ENCODE measurements around the gene IL17RA.
A peak's percentile ranks its signal among the peaks of the same experiment; 100 is the strongest.

IL17RA gene

GRCh38 chr22:17083255-17083654, 1.5 kb upstream of the IL17RA start:
- DNase-seq (ENCODE audit: low spot score) = no peak

- no peak for DNase-seq (ENCODE audit: low spot score)
These were observed 874 bp upstream of the IL17RA start for GRCh38 chr22:17083811-17084441.

DNA sequence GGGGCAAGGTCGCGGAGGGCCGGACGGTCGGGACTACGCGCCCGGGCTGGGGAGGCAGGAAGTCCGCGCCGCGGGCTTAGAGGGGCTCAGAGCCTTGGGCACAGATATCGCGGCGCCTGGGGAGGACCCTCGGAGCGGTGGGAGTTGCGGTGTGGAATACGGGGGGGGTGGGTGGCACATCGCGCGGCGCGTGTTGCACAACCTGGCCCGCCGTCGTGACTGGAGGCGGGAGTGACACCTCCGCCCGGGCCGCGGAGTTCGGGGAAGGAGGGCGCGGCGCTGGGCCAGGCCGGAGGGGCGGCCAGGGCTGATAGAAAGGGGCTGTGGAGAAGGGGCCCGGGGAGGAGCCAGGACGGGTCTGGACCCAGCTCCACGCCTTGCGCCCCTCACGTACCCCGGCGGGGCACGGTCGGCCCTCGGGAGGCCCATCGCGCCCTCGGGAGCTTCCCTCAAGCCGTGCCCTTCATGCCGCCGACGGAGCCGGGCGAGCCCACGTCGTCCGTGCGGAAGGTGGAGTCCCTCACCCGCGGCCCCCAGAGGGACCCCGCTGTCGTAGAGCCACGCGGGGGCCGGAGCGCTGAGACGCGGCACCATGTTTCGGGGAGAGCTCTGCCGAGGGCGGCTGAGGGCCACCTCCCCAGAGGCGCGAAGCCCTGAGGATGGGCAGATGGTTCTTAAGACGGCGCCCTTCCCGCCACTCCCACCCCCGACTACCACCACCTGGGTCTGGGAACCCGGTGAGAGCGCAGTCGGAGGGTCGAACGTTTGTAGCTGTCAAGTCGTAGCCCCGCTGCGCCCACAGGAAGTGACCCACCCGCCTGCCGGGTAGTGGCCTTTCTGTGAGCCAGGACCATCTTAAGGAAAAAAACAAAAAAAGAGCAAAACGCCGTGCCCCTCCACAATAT, 729 bp downstream of the IL17RA start:
- no peak for DNase-seq (ENCODE audit: low spot score)

- DNase-seq (ENCODE audit: low spot score) = no peak
These were observed 1.5 kb downstream of the IL17RA start for GRCh38 chr22:17086296-17086695.

DNA sequence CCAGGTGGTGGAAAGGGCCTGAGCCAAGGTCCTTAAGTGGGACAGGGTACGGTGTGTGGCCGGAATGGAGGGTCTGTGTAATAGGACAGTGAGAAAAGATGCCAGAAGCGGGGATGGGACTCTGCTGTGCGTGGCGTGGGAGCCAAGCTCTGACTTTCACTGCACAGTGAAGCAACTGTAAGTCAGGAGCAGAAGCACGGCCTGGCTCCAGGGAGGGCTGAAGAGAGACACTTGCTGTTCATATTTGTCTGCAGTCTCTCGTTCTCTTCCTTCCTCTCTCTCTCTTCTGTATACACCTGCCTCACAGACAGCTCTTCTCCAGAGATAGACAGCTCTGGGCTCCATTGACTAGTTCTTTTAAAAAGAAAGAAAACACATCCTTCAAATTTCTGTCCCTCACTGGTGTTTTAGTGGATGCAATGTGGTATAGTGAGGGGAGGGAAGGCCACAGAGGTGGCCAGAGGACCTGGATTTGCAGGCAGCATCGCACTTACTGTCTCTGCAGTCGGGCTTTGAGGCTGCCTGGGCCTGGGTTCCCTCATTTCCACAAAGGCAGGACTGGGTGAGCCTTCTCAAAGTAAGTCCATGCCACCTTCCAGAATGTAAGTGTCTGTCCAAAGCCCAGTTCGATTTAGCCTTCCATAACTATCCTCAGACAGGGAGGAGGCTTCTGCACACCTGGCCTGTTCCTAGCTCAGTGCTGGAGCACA, 2.1 kb downstream of the IL17RA start:
- no peak for DNase-seq (ENCODE audit: low spot score)

- peak; percentile 63 for DNase-seq (ENCODE audit: low spot score)
These were observed 2.8 kb downstream of the IL17RA start for GRCh38 chr22:17087498-17088131.

DNA sequence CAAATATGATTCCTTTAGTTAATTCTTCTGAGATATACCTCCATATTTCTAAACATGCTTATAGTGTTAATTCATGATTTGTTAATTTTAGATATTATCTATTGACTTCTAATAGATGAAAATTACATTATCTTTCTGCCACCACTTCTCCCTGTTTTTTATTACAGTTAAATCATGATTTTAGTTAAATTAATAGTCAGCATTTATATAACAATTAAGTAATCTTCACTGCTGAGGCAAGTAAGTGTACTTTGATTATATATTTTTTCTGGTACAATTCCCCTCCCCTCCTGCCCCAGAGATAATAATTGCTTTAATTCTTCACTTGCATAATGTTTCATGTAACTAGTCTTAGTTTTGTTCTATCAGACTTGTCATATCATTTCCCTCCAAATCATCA, 5.8 kb downstream of the IL17RA start:
- no peak for DNase-seq (ENCODE audit: low spot score)

- no peak for DNase-seq (ENCODE audit: low spot score)
These were observed 7.1 kb downstream of the IL17RA start for GRCh38 chr22:17091851-17092250.

DNA sequence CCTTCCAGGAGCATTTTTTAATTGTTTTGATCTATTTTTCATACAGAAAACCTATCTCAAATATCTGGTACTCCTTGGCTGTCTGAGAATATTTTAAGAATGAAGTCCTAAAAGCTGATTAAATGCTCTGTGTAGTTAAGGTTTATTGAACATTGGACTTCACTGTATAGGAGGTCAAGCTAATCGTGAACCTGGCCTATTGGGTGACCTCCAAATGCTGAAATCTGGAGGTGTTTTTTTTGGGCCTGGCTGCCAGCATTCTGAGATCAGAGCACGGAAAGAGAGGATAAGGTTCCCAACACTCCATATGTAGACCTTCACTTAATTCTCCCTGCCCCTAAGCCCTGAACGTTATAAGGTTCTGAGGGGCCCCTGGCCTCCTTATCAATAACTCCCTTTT, 8.3 kb downstream of the IL17RA start:
- no peak for DNase-seq (ENCODE audit: low spot score)

DNA sequence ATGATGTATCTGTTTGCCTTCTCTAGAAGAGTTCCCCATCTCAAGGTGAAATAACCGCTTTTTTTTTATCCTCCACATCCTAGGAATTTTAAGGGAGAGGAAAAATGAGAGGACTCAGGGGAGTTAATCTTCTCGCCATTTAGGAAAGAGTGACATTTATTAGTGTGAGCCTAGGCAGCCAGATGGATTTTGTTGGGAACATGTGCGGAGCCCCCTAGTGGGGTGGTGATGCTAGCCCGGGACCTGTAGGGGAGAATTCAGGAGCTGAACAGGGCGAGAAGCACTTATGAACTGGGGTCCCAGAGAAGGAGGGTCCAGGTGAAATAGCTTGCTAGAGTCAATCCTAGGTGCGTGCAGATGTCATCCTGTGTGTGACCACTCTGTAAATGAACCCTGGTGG, 10.7 kb downstream of the IL17RA start:
- DNase-seq (ENCODE audit: low spot score) = no peak

GRCh38 chr22:17096071-17096470, 11.3 kb downstream of the IL17RA start:
- no peak for DNase-seq (ENCODE audit: low spot score)

DNA sequence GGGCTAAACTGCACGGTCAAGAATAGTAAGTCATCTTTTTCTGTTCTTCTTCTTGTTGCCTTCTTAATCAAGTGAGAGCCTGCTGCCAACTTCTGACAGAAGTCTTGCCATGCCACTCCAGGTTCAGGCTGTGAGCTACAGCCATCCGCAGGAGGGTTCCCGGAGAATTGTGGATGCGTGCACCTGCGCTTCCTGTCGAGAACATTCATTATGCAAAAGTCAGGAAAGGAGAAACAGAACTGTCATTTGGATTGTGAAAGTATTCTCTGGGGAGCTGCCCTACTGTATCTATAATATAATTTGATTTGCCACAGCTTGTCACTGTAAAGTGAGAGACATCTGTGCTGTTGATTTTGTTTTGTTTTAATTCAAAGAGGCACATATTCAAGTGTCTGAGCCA, 12.3 kb downstream of the IL17RA start:
- DNase-seq (ENCODE audit: low spot score) = no peak

DNA sequence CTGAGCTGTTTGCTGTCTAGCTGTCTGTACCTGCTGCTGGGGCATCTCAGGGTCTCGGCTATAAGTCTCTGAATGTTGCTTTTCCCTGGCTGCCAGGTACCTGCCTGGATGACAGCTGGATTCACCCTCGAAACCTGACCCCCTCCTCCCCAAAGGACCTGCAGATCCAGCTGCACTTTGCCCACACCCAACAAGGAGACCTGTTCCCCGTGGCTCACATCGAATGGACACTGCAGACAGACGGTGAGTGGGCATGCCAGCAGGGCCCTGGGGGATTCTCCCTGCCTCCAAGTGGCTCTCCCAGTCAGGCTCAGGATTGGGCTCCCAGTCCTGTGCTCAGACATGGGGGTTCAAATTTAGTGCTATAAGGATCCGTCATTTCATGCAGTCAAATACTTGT, 12.9 kb downstream of the IL17RA start:
- no peak for DNase-seq (ENCODE audit: low spot score)

DNA sequence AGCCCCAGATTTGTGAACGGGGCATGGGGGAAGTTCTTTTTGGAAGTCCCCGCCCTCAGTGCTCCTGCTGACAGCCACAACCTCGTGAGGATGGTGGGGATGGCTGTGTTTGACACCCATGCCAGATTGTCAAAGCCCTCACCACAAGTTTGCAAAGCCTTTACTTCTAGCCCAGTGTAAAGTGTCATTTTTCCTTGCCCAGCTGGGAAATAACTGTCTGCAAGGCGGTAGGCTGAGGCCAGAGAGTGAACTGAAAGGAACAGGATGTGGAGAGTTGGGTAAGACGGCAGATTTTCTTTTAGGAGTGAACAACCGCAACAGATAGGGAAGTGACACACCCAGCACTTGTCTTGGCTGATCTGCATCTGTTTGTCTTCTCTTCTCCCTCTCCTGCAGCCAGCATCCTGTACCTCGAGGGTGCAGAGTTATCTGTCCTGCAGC, 13.6 kb downstream of the IL17RA start:
- peak; percentile 32 for DNase-seq (ENCODE audit: low spot score)

DNA sequence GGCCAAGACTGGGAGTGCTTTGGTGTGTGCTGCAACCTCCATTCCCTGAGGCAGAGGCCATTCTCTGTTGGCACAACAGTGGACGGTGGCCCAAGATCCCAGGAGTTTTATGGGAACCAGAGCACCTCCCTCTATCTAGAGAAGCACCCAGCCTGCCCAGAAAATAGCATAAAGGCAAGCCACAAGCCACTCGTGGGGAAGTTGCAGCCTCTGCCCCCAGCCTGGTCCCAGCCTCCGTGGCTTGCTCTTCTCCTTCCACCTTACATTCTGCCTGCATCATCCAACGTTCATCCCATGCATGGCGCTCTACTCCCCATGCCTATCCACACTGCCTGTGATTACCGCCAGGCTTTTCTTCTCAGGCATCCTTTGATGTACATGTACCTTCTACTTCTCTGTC, 15.8 kb downstream of the IL17RA start:
- no peak for DNase-seq (ENCODE audit: low spot score)

GRCh38 chr22:17101475-17102296, 16.9 kb downstream of the IL17RA start:
- no peak for DNase-seq (ENCODE audit: low spot score)

DNA sequence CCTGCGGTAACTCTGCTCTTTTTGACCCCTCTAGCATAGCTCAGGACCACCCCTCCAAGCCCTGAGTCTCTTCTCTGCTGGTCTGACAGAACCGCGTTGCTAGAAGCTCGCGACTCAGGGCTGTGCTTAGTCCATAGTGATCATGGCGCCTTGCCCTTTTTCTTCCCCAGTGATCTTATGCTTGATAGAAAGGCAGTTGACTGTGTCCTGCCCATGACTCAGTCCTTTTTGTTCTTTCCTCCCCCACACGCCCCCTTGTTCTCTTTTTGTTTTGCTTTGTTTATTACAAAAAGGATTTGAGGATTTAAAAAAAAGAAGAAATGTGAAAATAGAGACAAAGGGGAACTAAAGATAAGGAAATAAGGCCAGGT, 17.5 kb downstream of the IL17RA start:
- no peak for DNase-seq (ENCODE audit: low spot score)

DNA sequence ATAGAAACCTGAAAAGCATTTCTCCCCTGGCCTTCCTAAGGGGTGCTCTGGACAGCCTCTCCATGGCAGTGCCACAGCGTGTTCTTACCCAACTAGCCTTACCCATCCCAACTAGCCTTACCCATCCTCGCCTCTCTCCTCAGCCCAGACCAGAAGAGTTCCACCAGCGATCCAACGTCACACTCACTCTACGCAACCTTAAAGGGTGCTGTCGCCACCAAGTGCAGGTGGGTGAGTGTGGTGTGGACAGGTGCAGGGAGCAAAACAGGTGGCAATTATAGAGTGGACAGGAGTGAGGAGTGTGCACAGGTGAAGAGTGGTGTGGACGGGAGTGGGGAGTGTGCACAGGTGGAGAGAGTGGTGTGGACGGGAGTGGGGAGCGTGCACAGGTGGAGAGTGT, 18.6 kb downstream of the IL17RA start:
- DNase-seq (ENCODE audit: low spot score) = no peak

GRCh38 chr22:17104336-17104935, 19.6 kb downstream of the IL17RA start:
- no peak for DNase-seq (ENCODE audit: low spot score)

DNA sequence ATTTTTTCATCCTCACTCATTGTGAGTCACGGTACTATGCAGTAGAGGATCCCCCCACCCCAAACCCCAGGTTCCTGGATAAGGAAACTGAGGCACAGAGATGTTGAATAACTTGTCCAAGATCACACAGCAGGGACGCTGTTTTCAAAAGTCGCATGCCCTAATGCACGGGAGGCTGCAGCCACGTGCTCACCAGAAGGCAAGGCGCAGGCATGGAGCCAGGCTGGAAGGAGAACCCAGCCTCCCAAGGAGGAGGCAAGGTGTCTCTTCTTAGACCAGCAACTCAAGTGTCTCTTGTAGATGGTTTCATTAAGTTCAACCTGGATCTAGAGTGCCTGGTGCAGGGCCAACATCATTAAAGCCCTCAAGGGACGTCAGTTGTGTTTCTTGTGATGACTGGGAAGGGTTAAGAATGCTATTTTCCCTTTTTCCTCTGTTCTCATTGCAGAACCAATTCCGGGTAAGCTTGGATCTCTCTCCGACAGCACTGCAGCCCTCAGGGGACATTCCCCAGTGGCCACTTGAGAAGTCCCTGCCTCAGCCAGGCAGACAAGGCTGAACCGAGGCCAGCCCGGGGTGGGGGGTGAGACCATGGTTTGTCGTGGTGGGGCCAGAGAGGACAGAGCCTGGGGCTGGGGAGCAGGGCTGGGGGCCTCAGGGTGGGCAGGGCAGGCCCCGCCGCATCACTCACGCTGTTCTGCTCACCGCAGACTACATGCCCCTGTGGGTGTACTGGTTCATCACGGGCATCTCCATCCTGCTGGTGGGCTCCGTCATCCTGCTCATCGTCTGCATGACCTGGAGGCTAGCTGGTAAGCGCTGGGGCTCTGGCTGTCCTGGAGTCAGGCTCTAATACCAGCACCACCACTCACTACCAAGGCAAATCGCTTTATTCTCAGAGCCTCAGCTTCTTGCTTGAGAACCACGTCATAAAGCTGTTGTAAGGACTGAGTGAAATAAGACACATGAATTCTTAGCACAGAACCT, 20.6 kb downstream of the IL17RA start:
- no peak for DNase-seq (ENCODE audit: low spot score)
